SJSA1 (cell line): ENCODE measurements around the gene C12orf75. TPM values are rescaled to one million over a fixed set of nuclear protein-coding genes. Genes with fewer than 3 reads are reported as not detected.

Experiments
- total RNA-seq: library from RNA; depleted of rRNA; stranded (reverse); fragments of >200 nt; shearing (Covaris generic); gene quantifications from 2 replicates; pipeline ENCODE4 v1.2.3, GENCODE V29; 2014; rRNA removed

The C12orf75 gene
- total RNA-seq, 1 experiment from 2014 or later = 288 TPM

Other genes with a start within 250 kb of the C12orf75 start
- 0.25 and 0.68 TPM in 2 replicates for gene ALDH1L2, start 246.2 kb upstream of the C12orf75 start, total RNA-seq
- gene WASHC4, start 223.0 kb upstream of the C12orf75 start, total RNA-seq = 58.1 and 70.5 TPM in 2 replicates
- gene APPL2, start 94.5 kb upstream of the C12orf75 start, total RNA-seq = 519 and 584 TPM in 2 replicates